HG03354 (cell line): ENCODE data around the gene PRM2.
"Not testable (repeated sequence)": the region's sequence is repeated elsewhere in the genome, so short reads cannot be mapped to it uniquely, and the experiment has no call there.

ENCODE experiments used
- ATAC-seq: cut with Tn5 transposase; IDR thresholded peaks from one replicate; pipeline ENCODE4 v1.9.1; 2021; ENCODE audit warnings: mild to moderate bottlenecking; ENCODE audit not compliant: unreplicated experiment, poor library complexity, severe bottlenecking

PRM2 gene

GRCh38 chr16:11308493-11309283 lies 32.4 kb upstream of the PRM2 start:
- no peak for ATAC-seq

GRCh38 chr16:11307639-11308492 lies 31.6 kb upstream of the PRM2 start:
- no peak for ATAC-seq

GRCh38 chr16:11306997-11307638 lies 30.8 kb upstream of the PRM2 start:
- no peak for ATAC-seq

GRCh38 chr16:11306381-11306780 lies 30.1 kb upstream of the PRM2 start:
- ATAC-seq = no peak

- no peak for ATAC-seq
These were observed 27.3 kb upstream of the PRM2 start for GRCh38 chr16:11303405-11304138.

GRCh38 chr16:11302977-11303376 lies 26.7 kb upstream of the PRM2 start:
- ATAC-seq = no peak

GRCh38 chr16:11301645-11302501 lies 25.6 kb upstream of the PRM2 start:
- ATAC-seq = no peak

GRCh38 chr16:11300560-11300892 lies 24.2 kb upstream of the PRM2 start:
- ATAC-seq = no peak

GRCh38 chr16:11299865-11300559 lies 23.7 kb upstream of the PRM2 start:
- ATAC-seq = no peak

GRCh38 chr16:11298950-11299547 lies 22.8 kb upstream of the PRM2 start:
- not testable (repeated sequence) for ATAC-seq

GRCh38 chr16:11298143-11298900 lies 22.0 kb upstream of the PRM2 start:
- ATAC-seq = no peak

GRCh38 chr16:11297492-11298142 lies 21.3 kb upstream of the PRM2 start:
- peak; percentile 82 for ATAC-seq

- ATAC-seq = peak; percentile 32
These were observed 20.6 kb upstream of the PRM2 start for GRCh38 chr16:11296706-11297491.

GRCh38 chr16:11296351-11296705 lies 20.0 kb upstream of the PRM2 start:
- ATAC-seq = no peak

- ATAC-seq = no peak
These were observed 19.4 kb upstream of the PRM2 start for GRCh38 chr16:11295672-11296071.

GRCh38 chr16:11292076-11292748 lies 15.9 kb upstream of the PRM2 start:
- no peak for ATAC-seq
